Measurements from ENCODE around the gene PLXNA2. TPM values are rescaled to one million over a fixed set of nuclear protein-coding genes. Genes with fewer than 3 reads are reported as not detected.

The PLXNA2 gene
- total and polyA plus RNA-seq, 2 of the 8 experiments (the other 6 are each of a cell fraction or from before 2014, with no cell fraction given): 0.33 to 1.5 TPM

DNA sequence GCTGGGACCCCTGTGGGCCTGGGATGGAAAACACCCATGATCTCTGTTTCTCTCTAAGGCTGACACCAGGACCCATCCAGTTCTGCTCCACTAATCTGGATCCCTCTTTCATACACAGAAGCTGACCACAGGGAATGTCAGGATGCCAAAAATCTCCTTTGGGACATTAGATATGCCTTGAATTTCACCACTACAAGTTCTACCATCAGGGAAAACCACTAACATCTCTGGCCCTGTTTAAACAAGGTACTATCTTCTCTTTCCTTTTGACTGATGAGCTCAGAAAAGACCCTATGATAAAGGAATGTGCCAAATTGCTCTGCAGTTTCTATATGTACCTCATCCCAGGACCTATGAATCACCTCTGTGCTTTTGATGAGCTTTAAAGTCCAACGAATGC is 10.2 kb upstream of the PLXNA2 start (continued):
- TF ChIP-seq CHD7 (IDR thresholded peaks at IDR 0.05; ENCODE audit: insufficient replicate concordance, low read length) (no peak), POLR2AphosphoS5 (IDR thresholded peaks at IDR 0.05; ENCODE audit: low read depth, low read length) (no peak), RFX5 (IDR thresholded peaks at IDR 0.05; ENCODE audit: borderline replicate concordance, low read depth, low read length) (no peak), CBX8 (IDR thresholded peaks at IDR 0.05; ENCODE audit: borderline replicate concordance, low read depth, low read length) (no peak), TAF1 (IDR thresholded peaks at IDR 0.05; ENCODE audit: low read depth, low read length) (no peak), SAP30 (IDR thresholded peaks at IDR 0.05; ENCODE audit: insufficient read depth, insufficient replicate concordance, low read length) (no peak), HDAC6 (IDR thresholded peaks at IDR 0.05; ENCODE audit: low read depth, low read length) (no peak), BCL11A (IDR thresholded peaks at IDR 0.05; ENCODE audit: low read depth in 2 of 2, low read length in 2 of 2) (no peak), JUND (IDR thresholded peaks at IDR 0.05; ENCODE audit: low read length) (no peak)
- TF ChIP-seq, protein P1, sequence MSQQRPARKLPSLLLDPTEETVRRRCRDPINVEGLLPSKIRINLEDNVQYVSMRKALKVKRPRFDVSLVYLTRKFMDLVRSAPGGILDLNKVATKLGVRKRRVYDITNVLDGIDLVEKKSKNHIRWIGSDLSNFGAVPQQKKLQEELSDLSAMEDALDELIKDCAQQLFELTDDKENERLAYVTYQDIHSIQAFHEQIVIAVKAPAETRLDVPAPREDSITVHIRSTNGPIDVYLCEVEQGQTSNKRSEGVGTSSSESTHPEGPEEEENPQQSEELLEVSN (IDR thresholded peaks at IDR 0.05): no peak
